IMR-90 (cell line): ENCODE data around the gene IL1RL1. TPM values are rescaled to one million over a fixed set of nuclear protein-coding genes. Genes with fewer than 3 reads are reported as not detected.

Experiments used
- ATAC-seq: fragments of 200-7000 bp; cut with Tn5 transposase; 2 replicates; pipeline ENCODE4 v1.9.1; 2020; ENCODE audit warnings: low read depth, mild to moderate bottlenecking, moderate library complexity
- BruUV-seq: library from RNA; stranded (reverse); fragments of 400-500 nt; replicated peaks from 2 replicates; lab custom pipeline; 2021; lab: Mats Ljungman, UMichigan
- CTCF ChIA-PET: fragments of 300-600 bp; formaldehyde crosslinking; extraction: SDS; loops from one replicate; lab custom pipeline; 2021; ENCODE audit warnings: antibody characterized with exemption; lab: Yijun Ruan, JAX
- POLR2A ChIA-PET: fragments of 300-600 bp; sonication (Branson Sonifier 250); formaldehyde crosslinking; loops from one replicate; lab custom pipeline; 2022; ENCODE audit warnings: antibody characterized with exemption; ENCODE audit not compliant: unreplicated experiment; lab: Charles Lee
- DNase-seq: peaks from one replicate; pipeline ENCODE4 v3.0.0; 2013
- H2AFZ ChIP-seq: replicated peaks from 2 replicates; pipeline ENCODE3; 2013; ENCODE audit warnings: low read length, mild to moderate bottlenecking; ENCODE audit not compliant: poor library complexity
- H2AK5ac ChIP-seq: 2 replicates; pipeline ENCODE4 v1.6.1; 2013; ENCODE audit warnings: low read depth, low read length, inconsistent platforms
- H2AK9ac ChIP-seq: replicated peaks from 2 replicates; pipeline ENCODE3; 2013; ENCODE audit warnings: mild to moderate bottlenecking, low read depth, low read length, moderate library complexity; ENCODE audit not compliant: poor library complexity
- H2BK120ac ChIP-seq: 2 replicates; pipeline ENCODE4 v1.6.1; 2013; ENCODE audit warnings: low read depth, low read length, inconsistent platforms
- H2BK15ac ChIP-seq: 3 replicates; pipeline ENCODE4 v1.6.1; 2013; ENCODE audit warnings: low read depth, low read length, inconsistent platforms
- H2BK20ac ChIP-seq: 2 replicates; pipeline ENCODE4 v1.6.1; 2013; ENCODE audit warnings: low read depth, mild to moderate bottlenecking, inconsistent platforms, low read length, moderate library complexity
- H2BK5ac ChIP-seq: 2 replicates; pipeline ENCODE4 v1.6.1; 2013; ENCODE audit warnings: mild to moderate bottlenecking, low read depth, low read length, inconsistent platforms; ENCODE audit not compliant: poor library complexity, severe bottlenecking
- H3K14ac ChIP-seq: replicated peaks from 2 replicates; pipeline ENCODE4 v1.6.1; 2013; ENCODE audit warnings: low read depth, low read length, inconsistent platforms
- H3K18ac ChIP-seq: 2 replicates; pipeline ENCODE4 v1.6.1; 2013; ENCODE audit warnings: low read depth, low read length, control low read depth
- H3K23ac ChIP-seq: 2 replicates; pipeline ENCODE4 v1.6.1; 2013; ENCODE audit warnings: low read depth, low read length, inconsistent platforms
- H3K27ac ChIP-seq: 2 replicates; pipeline ENCODE4 v1.5.1; 2013; ENCODE audit warnings: mild to moderate bottlenecking, control low read depth, low read length; ENCODE audit not compliant: insufficient read depth
- H3K27me3 ChIP-seq: 2 replicates; pipeline ENCODE4 v1.6.1; 2013; ENCODE audit warnings: low read length; ENCODE audit not compliant: control insufficient read depth, insufficient read depth
- H3K36me3 ChIP-seq: 2 replicates; pipeline ENCODE4 v1.6.1; 2013; ENCODE audit warnings: low read length, mixed read lengths; ENCODE audit not compliant: control insufficient read depth, insufficient read depth
- H3K4ac ChIP-seq: 2 replicates; pipeline ENCODE4 v1.6.1; 2013; ENCODE audit warnings: low read depth, low read length, inconsistent platforms
- H3K4me1 ChIP-seq: 2 replicates; pipeline ENCODE4 v1.6.1; 2013; ENCODE audit warnings: low read length, mixed read lengths; ENCODE audit not compliant: control insufficient read depth, insufficient read depth
- H3K4me2 ChIP-seq: 2 replicates; pipeline ENCODE4 v1.6.1; 2013; ENCODE audit warnings: low read depth, mild to moderate bottlenecking, control low read depth, low read length, moderate library complexity
- H3K4me3 ChIP-seq: 2 replicates; pipeline ENCODE4 v1.5.1; 2013; ENCODE audit warnings: low read depth, mild to moderate bottlenecking, control low read depth, low read length, moderate library complexity; ENCODE audit not compliant: insufficient read depth
- H3K56ac ChIP-seq: 2 replicates; pipeline ENCODE4 v1.6.1; 2013; ENCODE audit warnings: low read length, inconsistent platforms; ENCODE audit not compliant: insufficient read depth; ENCODE audit errors: extremely low read depth
- H3K79me1 ChIP-seq, 2 experiments: 2 replicates each; pipeline ENCODE4 v1.6.1; 2013; ENCODE audit warnings: low read length in 2 of 2, inconsistent platforms in 1 of 2, low read depth in 1 of 2
- H3K9ac ChIP-seq: 2 replicates; pipeline ENCODE4 v1.6.1; 2013; ENCODE audit warnings: low read depth, low read length, control low read depth
- H3K9me1 ChIP-seq: 2 replicates; pipeline ENCODE4 v1.6.1; 2013; ENCODE audit warnings: low read length, inconsistent platforms; ENCODE audit not compliant: insufficient read depth
- H3K9me3 ChIP-seq: 2 replicates; pipeline ENCODE4 v1.6.1; 2013; ENCODE audit warnings: low read length; ENCODE audit not compliant: control insufficient read depth, insufficient read depth
- H4K20me1 ChIP-seq: 2 replicates; pipeline ENCODE4 v1.6.1; 2013; ENCODE audit warnings: low read length, inconsistent platforms; ENCODE audit not compliant: insufficient read depth
- H4K5ac ChIP-seq: 2 replicates; pipeline ENCODE4 v1.6.1; 2013; ENCODE audit warnings: mild to moderate bottlenecking, low read depth, low read length, control low read depth
- H4K8ac ChIP-seq, 2 experiments: 2 replicates each; pipeline ENCODE4 v1.6.1; 2013; ENCODE audit warnings: low read depth in 2 of 2, low read length in 2 of 2, control low read depth in 1 of 2, inconsistent platforms in 1 of 2
- H4K91ac ChIP-seq: 2 replicates; pipeline ENCODE4 v1.6.1; 2013; ENCODE audit warnings: low read depth, low read length, inconsistent platforms; ENCODE audit not compliant: insufficient read depth
- FOS ChIP-seq: fragments of 150-350 bp; IDR thresholded peaks from 2 replicates; pipeline ENCODE4 v1.6.1; 2016; ENCODE audit warnings: low read depth, low read length
- MAZ ChIP-seq: IDR thresholded peaks from 2 replicates; pipeline ENCODE4 v1.6.1; 2012; ENCODE audit warnings: low read depth, mild to moderate bottlenecking, low read length, improper control_type of control experiment, moderate library complexity, borderline replicate concordance
- MXI1 ChIP-seq: IDR thresholded peaks from 2 replicates; pipeline ENCODE4 v1.6.1; 2012; ENCODE audit warnings: low read depth, mild to moderate bottlenecking, low read length, moderate library complexity, borderline replicate concordance
- POLR2A ChIP-seq: IDR thresholded peaks from 2 replicates; pipeline ENCODE4 v1.6.1; 2012; ENCODE audit warnings: mild to moderate bottlenecking, low read depth, low read length
- WGBS, 2 experiments: methylation state at CpG; one replicate each; pipeline versions ENCODE4 v1.1.5 to v1.1.7; 2013; ENCODE audit warnings: missing lambda C conversion rate in 2 of 2; ENCODE audit not compliant: insufficient read length in 1 of 2; ENCODE audit errors: extremely low coverage in 2 of 2; 5-methylcytosine and 5-hydroxymethylcytosine counted together
- dilution Hi-C: fragments of 300-500 bp; cut with HindIII; formaldehyde crosslinking; loops from one replicate; pipeline ENCODE4 v1.14.3; 2018; ENCODE audit warnings: low sequenced_read_pairs; ENCODE audit not compliant: unreplicated experiment
- in situ Hi-C: fragments of 300-500 bp; cut with MboI; formaldehyde crosslinking; loops from 3 replicates; pipeline ENCODE4 v1.14.3; 2019; ENCODE audit warnings: low sequenced_read_pairs, inconsistent platforms, mixed read lengths
- intact Hi-C: fragments of 100-400 bp; cut with micrococcal nuclease; formaldehyde crosslinking; loops from 2 replicates; pipeline ENCODE4 v1.10.0; 2022
- polyA plus RNA-seq, 3 experiments: library from polyadenylated mRNA; depleted of rRNA; stranded (reverse); fragments of >200 nt; gene quantifications; 2 replicates each; pipeline ENCODE4 v1.2.3, GENCODE V29; 2012; ENCODE audit warnings: low replicate concordance in 1 of 3
- total RNA-seq: library from RNA; depleted of rRNA; stranded (reverse); fragments of >200 nt; gene quantifications from 2 replicates; pipeline ENCODE4 v1.2.3, GENCODE V29; 2012

The IL1RL1 gene
- total and polyA plus RNA-seq, 2 of the 4 experiments (the other 2 are of a cell fraction) = under 0.01 to 0.14 TPM

- CTCF ChIA-PET = no interaction called here
- H3K9me3 ChIP-seq = no peaks in the 10 kb centered on the region
These were observed 80.7 kb downstream of the IL1RL1 start for GRCh38 chr2:102392096-102392495.

More at GRCh38 chr2:102392096-102392495, 80.7 kb downstream of the IL1RL1 start:
- Histone ChIP-seq H2BK20ac (no peak overlapping the region), H4K8ac (no peak overlapping the region), H3K9me1 (no peaks in the 10 kb centered on the region), H3K18ac (no peak overlapping the region), H3K14ac (no peak overlapping the region), H4K5ac (no peak overlapping the region), H2AK5ac (no peak overlapping the region), H3K79me1 (no peaks in the 10 kb centered on the region), H3K4me3 (no peak overlapping the region), H3K4me1 (no peaks in the 10 kb centered on the region), H2BK120ac (no peak overlapping the region), H2BK5ac (no peak overlapping the region), H2AFZ (no peak overlapping the region), H3K27ac (no peak overlapping the region), H3K4me2 (no peak overlapping the region), H3K4ac (no peak overlapping the region), H4K91ac (no peak overlapping the region), H2AK9ac (no peak overlapping the region), H3K56ac (no peak overlapping the region), H2BK15ac (no peak overlapping the region), H4K20me1 (no peaks in the 10 kb centered on the region), H3K27me3 (no peaks in the 10 kb centered on the region; the same call in 1 of the 2 replicates), H3K23ac (no peak overlapping the region), H3K36me3 (no peaks in the 10 kb centered on the region), H3K9ac (no peak overlapping the region)
- ATAC-seq (no peak), DNase-seq (no peak)
- no TSS peak for BruUV-seq
- intact Hi-C loops (no loop called here), dilution Hi-C loops (no loop called here), in situ Hi-C loops (no loop called here)
- WGBS, 2 experiments = no CpG with 5 or more reads among the region's 3 CpGs
- POLR2A ChIA-PET = no interaction called here
- TF ChIP-seq MAZ (no peak), MXI1 (no peak), FOS (no peak), POLR2A (no peak)
